Stimulated activated CD4-positive, alpha-beta T cell treated with anti-CD3 and anti-CD28 coated beads, Interleukin-2, amount 100 ng/mL, for 4 hours (primary cell): Measurements from ENCODE around the gene PDCD1.
"Not testable (repeated sequence)": the region's sequence is repeated elsewhere in the genome, so short reads cannot be mapped to it uniquely, and the experiment has no call there.

ENCODE experiments used
- DNase-seq: peaks from one replicate; pipeline ENCODE4 v3.0.0-alpha.2; 2020; ENCODE audit warnings: low read depth

Gene PDCD1

DNA sequence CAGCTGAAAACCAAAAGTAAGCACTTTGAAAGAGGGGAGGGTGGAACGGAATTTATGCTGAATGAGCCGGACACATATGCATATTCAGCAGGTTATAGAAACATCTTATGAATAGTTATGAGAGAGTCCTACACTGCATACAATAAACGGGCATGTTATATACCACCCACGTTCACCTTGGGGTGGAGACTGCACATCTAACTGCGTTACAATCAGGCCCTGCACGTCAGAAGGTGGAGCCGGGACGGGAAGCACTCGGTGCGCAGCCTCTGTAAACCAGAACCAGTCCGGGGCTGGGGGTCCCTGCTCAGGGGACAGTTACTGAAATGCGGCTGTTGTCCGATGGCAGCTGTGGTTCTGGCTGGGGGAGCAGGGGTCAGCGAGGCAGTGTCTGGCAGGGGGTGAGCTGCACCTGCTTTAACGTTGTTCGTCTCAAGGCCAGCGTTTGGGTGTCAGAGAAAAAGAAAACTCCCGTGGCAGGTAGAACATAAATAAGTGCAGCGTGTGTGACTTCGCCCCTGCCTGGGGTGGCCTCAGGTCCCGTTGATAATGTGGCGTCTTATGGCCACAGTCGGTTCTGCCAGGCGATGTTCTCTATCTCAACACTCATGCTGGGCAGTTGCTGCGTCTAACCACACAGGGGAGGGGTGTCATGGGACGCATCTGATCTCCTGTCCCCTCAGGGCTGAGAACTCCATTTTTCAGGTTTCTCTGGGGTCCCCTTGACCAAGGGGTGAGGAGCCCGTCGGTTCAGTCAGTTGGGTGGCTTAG is 24.8 kb downstream of the PDCD1 start:
- not testable (repeated sequence) for DNase-seq

DNA sequence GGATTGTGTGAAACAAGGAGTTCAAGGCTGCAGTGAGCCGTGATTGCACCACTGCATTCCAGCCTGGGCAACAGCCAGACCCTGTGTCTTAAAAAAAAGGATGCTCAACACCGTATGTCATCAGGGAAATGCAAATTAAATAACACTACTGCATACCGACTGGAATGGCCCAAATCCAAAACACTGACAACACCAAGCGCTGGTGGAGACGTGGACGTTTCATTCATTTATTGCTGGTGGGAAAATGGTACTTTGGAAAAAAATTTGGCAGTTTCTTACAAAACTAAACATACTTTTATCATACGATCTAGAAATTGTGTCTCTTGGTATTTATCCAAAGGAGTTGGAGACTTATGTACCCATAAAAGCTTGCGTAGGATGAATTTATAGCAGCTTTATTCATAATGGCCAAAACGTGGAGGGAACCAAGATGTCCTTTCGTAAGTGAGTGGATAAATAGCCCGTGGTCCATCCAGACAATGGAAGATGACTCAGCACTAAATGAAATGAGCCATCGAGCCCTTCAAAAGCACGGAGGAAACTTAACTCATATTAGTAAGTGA is 25.5 kb downstream of the PDCD1 start:
- no peak for DNase-seq

DNA sequence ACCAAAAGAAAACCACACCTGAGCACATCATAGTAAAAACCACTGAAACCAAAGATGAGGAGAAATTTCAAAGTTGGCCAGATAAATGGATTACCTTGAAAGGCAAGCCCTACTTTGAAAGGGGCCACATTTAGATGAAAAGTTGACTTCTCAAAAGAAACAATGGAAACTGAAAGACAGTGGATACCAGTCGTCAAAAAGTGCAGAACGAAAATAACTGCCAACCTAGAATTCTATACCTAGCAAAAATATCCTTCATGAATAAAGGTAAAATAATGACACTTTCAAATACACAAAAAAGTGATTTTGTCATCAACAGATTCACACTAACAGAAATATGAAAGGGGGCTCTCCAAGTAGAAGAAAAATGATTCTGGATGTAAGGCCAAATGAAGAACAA is 31.3 kb downstream of the PDCD1 start:
- DNase-seq, result no peak

DNA sequence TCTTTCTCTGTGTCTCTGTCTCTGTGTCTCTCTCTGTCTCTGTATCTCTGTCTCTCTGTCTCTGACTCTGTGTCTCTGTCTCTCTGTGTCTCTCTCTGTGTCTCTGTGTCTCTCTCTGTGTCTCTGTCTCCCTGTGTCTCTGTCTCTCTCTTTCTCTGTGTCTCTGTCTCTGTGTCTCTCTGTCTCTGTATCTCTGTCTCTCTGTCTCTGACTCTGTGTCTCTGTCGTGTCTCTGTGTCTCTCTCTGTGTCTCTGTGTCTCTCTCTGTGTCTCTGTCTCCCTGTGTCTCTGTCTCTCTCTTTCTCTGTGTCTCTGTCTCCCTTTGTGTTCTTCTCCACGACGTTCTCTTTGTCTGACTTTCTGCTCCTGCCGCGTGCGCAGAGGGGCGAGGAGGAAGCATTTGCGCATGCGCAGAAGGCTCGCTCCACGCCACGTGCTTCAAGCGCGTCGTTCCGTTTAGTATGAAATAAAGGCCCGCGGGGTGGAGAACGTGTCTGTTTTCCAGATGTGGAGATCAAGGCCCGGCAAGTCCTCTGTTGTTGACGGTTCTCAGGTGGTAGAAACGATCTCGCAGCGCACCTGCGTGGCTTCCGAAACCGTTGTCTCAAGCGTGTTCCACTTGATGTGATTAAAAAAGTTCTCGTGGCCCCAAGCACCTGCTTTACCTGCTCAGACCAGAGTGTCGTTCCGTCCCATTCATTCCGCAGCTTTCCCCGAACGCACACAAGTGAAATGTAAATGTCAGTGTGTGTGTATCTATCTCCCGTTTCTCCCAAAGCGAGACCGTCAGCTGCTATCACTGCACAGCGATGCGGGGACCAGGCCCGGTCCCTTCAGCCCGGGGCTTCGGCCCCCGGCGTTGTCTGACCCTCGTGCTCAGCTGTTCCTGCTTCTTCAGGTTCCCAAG is 34.9 kb downstream of the PDCD1 start:
- not testable (repeated sequence) for DNase-seq

DNA sequence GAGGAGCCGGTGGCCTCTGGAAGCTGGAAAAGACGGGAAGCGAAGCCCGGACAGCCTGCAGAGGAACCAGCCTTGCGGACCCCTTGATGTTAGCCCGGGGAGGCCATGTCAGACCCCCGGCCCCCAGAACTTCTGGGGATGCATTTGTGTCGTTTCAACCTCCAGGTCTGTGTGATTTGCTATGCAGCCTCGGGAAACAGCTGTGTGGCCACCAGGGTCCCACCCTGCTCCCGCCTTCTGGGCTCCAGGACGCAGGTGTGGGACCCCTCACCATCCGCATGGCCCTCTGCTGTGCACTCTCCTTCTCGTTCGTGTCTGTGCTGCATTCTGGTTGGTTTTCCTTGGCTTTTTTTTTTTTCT is 36.5 kb downstream of the PDCD1 start:
- DNase-seq, result no peak

DNA sequence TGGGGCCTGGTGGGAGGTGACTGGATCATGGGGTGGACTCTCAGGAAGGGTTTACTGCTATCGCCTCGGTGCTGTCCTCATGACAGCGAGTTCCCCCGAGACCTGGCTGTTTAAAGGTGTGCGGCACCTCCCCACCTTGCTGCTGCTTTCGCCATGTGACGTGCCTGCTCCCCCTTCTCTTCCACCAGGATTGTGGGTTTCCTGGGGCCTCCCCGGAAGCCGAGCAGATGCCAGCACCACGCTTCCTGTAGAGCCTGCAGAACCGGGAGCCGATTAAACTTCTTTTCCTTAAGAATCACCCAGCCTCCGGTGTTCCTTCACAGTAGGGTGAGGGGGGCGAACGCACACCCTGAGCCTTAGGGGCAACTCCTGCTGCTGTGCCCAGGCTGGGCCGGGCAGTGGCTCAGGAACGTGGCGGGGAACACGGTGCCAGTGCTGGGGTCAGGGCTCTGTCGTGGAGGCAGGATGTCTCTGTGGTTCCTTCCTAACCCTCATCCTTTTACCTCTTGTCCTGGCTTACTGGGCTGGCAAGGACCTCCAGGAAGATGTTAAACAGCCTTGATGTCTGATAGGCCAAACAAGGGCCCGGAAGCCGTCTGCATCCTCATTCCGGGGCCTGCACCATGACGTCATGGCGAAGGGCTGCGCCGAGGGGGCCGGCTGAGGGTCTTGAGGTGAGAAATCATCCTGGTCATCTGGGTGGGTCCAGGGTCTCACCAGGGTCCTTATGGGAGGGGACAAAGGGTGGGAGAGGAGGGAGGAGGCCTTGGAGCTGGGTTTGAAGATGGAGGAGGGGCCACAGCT is 37.0 kb downstream of the PDCD1 start:
- no peak for DNase-seq

DNA sequence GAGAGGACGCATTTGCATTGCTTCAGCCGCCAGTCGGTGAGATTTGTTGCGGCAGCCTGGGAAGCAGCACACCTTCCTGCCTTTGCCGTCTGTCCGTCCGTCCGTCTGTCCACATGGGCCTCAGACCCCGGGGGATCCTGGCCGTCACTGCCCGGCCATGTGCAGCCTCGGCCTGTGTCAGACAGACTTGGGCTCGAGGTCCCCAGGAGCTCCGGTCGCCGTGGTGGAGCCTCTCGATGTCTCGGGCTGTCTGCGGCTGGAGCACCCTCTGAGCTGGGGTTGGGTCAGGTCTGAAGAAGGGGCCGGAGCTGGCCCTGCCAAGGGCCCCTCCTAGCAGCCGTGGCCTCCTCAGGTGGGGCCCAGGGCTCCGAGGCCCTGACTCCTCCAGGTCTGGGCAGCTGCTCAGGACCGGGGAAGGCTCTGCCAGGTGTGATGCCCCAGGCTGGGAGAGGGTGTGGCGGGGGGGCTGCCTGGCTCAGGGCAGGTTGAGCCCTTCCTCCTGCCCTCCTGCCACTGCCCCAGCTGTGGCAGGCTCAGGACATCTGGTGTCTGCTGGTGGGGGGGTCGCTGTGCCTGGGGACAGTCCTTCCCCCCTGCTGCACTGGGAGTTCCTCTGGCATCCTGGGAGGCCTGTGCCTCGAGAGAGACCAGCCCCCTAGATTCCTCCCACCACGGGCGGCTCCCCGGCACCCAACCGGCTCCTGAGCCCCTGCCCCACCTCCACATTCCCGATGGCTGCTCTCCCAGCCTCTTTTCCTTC is 37.9 kb downstream of the PDCD1 start:
- no peak for DNase-seq

DNA sequence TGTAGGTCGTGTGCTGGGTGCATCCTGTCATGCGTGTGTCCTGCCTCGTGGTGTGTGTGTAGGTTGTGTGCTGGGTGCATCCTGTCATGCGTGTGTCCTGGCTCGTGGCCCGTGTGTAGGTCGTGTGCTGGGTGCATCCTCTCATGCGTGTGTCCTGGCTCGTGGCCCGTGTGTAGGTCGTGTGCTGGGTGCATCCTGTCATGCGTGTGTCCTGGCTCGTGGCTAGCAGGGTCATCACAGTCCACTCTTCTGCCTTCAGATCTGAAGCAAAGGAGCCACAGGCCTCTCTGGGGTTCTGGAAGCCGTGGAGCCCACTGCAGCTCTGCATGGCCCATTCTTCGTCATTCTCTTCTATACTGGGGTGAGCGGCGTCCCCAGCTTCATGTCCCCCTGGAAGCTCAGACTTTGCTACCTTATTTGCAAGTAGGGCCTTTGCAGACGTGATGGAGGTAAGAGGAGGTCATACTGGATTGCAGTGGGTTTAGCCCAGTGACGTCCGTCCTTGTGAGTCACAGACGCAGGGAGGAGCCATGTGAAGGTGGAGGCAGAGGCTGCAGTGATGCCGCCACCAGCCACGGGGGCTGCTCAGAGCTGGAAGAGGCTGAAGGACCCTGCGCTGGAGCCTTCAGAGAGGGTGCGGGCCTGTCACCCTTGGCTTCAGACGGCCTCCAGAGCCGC is 38.6 kb downstream of the PDCD1 start:
- not testable (repeated sequence) for DNase-seq

DNA sequence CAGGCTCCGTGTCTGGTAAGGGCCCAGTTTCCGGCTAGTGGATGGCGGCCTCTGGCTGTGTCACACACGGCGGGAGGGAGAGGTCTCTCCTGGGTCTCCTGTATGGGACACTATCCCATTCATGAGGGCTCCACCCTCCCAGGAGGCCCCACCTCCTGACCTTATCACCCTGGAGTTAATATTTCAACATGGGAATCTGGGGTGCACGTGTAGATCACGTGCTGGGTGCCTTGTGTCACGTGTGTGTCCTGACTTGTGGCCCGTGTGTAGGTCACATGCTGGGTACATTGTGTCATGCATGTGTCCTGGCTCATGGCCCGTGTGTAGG is 39.8 kb downstream of the PDCD1 start:
- DNase-seq, result no peak

DNA sequence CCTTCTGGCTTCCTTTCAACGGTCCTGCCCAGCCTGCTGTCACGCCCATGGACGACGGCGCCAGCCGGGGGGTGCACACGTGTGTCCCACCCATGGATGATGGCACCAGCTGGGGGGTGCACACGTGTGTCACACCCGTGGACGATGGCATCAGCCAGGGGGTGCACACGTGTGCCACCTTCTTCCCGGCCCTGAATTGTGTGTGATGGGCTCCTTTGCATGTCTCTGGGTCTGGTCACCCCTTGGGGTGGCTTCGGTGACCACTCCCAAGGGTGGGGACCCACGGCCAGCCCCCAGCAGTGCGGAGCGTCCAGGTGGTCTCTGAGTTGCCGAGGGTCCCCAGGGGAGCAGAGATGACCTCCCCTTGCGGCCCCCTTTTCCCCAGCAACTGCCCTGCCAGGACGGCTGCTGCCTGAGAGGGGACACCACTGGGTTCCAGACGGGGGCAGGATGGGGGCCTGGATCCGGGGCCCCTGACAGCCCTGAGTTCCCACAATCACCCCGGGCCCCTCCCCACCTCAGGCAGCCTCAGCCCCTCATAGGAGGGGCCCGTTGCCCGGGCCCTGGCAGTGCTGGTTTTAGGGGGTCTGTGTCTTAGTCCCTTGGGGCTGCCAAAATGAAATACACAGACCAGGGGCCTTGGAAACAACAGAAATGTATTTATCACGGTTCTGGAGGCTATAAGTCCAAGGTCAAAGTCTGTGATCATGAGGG is 40.3 kb downstream of the PDCD1 start:
- no peak for DNase-seq

DNA sequence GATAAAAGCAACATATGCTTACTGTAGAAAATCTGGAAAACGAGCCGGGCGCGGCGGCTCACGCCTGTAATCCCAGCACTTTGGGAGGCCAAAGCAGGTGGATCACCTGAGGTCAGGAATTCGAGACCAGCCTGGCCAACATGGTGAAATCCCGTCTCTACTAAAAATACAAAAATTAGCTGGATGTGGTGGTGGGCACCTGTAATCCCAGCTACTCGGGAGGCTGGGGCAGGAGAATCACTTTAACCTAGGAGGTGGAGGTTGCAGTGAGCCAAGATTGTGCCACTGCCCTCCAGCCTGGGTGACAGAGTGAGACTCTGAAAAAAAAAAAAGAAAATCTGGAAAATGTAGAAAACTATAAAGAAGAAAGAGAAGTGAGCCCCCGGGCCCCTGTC is 40.9 kb downstream of the PDCD1 start:
- DNase-seq, result not testable (repeated sequence)

DNA sequence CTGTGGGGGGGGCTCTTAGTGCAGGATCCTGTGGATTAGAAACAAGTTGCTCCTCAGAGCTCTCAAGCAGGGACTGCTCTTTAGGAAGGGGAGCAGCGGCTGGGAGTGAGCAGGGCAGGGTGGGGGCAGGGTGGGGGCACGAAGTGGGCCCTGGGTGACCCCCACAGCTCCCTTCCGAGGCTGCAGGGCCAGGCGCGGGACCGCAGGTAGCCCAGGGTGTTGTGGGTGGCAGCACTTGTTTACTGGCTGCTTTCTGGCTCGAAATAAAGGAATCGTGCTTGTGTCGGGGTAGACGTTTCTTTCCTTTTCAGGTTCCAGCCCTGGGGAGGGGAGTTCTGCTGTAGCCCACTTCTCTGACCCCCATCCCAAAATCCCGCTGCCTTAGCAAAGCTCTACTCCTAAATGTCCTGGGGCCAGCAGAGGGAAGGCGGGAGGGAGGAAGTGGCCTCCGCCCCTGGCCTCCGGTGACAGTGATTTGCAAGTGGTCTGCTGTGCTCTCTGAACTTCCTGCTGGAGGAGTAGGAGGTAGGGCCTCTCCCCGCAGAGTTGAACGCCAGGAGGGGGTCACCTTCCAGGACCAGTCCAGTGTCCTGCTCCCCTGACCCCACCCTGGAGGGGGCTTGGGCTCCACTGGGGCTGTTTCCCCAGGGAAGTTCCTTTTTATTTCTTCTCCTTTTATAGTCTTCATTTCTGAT is 41.4 kb downstream of the PDCD1 start:
- no peak for DNase-seq

DNA sequence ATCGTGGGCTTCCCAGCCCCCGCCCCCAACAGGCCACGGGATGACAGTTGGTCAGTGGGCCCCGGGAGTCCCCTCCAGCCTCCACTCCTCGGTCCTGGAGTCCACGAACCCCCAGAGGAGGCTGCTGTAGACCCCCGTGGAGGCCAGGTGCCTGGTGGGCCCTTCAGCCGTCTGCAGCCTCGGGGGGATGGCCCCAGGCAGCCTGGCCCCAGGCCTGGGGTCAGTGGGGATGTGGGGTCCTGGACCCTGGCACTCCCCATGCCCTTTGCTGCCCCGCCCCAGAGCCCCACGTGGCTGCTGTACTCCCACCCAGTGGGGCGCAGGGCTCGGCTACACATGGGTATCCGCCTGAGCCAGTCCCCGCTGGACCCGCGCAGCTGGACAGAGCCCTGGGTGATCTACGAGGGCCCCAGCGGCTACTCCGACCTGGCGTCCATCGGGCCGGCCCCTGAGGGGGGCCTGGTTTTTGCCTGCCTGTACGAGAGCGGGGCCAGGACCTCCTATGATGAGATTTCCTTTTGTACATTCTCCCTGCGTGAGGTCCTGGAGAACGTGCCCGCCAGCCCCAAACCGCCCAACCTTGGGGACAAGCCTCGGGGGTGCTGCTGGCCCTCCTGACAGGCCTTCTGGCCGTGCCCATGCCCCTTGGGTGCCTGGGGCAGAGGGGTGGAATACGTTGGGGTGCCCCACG is 42.1 kb downstream of the PDCD1 start:
- DNase-seq, result no peak

DNA sequence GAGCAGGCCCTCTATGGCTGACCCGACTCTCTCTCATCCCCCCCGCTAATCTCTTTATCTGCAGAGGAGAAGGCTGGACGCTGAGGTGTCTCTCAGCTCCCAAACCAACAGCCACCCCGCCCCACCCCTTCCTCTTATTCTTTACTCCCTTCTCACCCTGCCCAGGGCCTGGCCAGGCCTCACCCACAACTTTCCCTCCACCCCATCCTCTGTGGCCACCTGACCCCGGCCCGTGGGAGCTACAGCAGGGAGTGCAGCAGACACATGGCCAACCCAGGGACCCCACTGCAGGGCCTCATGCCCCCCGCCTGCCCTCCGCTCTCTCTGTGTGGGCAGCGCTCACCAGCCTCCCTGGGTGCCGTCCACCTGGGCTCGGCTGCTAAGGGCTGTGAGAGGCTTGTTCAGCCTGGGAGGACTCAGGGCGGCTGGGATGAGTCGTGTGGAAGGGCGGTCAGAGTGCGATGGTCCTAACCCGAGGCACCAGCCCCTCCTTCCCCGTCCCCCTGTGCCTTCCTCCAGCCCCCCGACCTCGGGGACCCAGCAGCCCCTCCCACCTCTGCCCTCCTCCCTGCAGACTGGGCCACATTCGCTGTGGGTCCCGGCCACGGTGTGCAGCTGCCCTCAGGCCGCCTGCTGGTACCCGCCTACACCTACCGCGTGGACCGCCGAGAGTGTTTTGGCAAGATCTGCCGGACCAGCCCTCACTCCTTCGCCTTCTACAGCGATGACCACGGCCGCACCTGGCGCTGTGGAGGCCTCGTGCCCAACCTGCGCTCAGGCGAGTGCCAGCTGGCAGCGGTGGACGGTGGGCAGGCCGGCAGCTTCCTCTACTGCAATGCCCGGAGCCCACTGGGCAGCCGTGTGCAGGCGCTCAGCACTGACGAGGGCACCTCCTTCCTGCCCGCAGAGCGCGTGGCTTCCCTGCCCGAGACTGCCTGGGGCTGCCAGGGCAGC is 42.9 kb downstream of the PDCD1 start:
- DNase-seq, result no peak

DNA sequence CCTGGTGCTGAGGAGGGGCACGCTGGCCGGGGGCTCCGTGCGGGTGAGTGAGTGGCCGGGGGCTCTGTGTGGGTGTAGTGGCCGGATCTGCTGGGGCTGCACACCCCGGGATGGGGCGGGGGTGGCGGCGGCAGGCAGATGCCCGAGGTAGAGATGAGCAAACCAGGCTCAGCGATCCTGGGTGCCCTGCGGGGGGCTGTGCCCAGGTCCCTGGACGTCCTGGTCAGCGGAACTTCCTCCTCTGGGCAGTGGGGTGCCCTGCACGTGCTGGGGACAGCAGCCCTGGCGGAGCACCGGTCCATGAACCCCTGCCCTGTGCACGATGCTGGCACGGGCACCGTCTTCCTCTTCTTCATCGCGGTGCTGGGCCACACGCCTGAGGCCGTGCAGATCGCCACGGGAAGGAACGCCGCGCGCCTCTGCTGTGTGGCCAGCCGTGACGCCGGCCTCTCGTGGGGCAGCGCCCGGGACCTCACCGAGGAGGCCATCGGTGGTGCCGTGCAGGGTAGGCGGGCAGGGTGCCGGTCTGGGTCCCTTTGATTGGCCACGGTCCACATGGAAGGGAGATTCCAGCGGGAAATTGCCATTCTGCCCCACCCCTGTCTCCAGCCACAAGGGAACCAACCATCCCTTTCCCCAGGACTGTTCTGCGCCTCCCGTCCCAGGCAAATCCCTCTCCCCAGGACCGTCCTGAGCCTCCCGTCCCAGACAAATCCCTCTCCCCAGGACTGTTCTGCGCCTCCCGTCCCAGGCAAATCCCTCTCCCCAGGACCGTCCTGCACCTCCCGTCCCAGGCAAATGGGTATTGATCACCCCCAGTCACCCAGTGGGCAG is 43.8 kb downstream of the PDCD1 start:
- no peak for DNase-seq

DNA sequence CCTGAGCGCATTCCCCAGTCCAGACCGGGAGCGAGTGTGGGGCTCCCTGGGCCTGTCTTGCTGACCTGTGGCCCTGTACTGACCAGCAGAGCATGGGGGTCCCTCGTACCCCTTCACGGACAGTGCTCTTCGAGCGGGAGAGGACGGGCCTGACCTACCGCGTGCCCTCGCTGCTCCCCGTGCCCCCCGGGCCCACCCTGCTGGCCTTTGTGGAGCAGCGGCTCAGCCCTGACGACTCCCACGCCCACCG is 44.4 kb downstream of the PDCD1 start:
- DNase-seq, result no peak

DNA sequence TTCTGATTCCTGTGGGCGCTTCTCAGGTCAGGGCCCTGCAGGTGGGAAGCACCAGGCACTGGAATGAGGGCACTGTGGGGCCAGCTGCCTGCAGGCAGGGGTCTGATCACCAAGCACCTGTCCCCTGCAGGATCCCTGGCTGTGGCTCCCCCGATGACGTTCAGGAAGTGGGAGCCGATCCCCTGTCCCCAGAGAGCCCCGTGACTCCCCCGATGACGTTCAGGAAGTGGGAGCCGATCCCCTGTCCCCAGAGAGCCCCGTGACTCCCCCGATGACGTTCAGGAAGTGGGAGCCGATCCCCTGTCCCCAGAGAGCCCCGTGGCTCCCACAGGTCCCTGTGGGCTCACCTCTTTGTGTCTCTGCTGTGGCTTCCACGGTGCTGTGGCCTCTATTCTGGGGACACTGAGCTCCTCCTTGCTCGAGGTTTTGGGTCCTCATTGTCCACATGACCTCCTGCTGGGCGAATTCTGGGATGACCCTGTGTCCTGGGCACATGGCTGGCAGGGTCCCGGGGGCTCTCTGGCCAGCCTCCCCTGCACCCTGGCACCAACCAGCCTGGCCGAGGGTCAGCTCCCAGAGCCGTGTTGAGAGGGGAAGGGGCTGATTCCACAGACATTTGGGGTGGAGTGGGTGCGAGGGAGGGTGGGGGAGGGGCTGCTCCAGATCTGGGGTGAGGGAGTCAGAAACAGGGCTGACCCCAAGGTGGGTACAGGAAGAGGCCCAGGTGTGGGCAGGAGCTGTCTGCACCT is 44.9 kb downstream of the PDCD1 start:
- DNase-seq, result no peak
